Activated CD8-positive, alpha-beta T cell treated with anti-CD3 and anti-CD28 coated beads for 36 hours (primary cell): ENCODE measurements around the gene ADAMTS2. TPM values are rescaled to one million over a fixed set of nuclear protein-coding genes. Genes with fewer than 3 reads are reported as not detected.

ENCODE experiments used
- ATAC-seq: fragments of 200-7000 bp; cut with Tn5 transposase; one replicate; pipeline ENCODE4 v1.10.0; 2021; ENCODE audit warnings: mild to moderate bottlenecking, moderate library complexity
- CTCF ChIA-PET: fragments of 350-600 bp; sonication (Branson Sonifier 250); formaldehyde crosslinking; loops from one replicate; lab custom pipeline; 2021; ENCODE audit warnings: antibody characterized with exemption; lab: Charles Lee
- POLR2A ChIA-PET: fragments of 350-600 bp; sonication (Branson Sonifier 250); formaldehyde crosslinking; loops from one replicate; lab custom pipeline; 2021; ENCODE audit warnings: antibody characterized with exemption; lab: Charles Lee
- DNase-seq: peaks from one replicate; pipeline ENCODE4 v3.0.0-alpha.2; 2020
- H3K27ac Mint-ChIP-seq: one replicate; pipeline ENCODE4 v1.8.0; 2021; ENCODE audit warnings: mild to moderate bottlenecking, mixed read lengths
- H3K27me3 Mint-ChIP-seq: one replicate; pipeline ENCODE4 v1.8.0; 2021; ENCODE audit warnings: mixed read lengths
- H3K36me3 Mint-ChIP-seq: one replicate; pipeline ENCODE4 v1.8.0; 2021; ENCODE audit warnings: low read depth, mixed read lengths
- H3K4me1 Mint-ChIP-seq: one replicate; pipeline ENCODE4 v1.8.0; 2021; ENCODE audit warnings: low read depth, mixed read lengths
- H3K4me3 Mint-ChIP-seq: one replicate; pipeline ENCODE4 v1.8.0; 2021; ENCODE audit warnings: mild to moderate bottlenecking, moderate library complexity, mixed read lengths
- H3K9me3 Mint-ChIP-seq: one replicate; pipeline ENCODE4 v1.8.0; 2021; ENCODE audit warnings: mixed read lengths
- CTCF ChIP-seq: fragments of 200-600 bp; IDR thresholded peaks from one replicate; pipeline ENCODE4 v1.8.0; 2022; ENCODE audit warnings: antibody characterized with exemption, mild to moderate bottlenecking
- intact Hi-C: fragments of 100-400 bp; cut with micrococcal nuclease; formaldehyde crosslinking; loops from one replicate; pipeline ENCODE4 v1.10.0; 2022
- total RNA-seq, 2 experiments: library from RNA; stranded (reverse); gene quantifications; one replicate each; pipeline ENCODE4 v1.2.3, GENCODE V29; 2021

ADAMTS2 gene
- total RNA-seq, 2 experiments from 2014 or later = not detected

- TF ChIP-seq CTCF = no peak
- Mint-ChIP-seq H3K27me3 (peaks cover 2% of the 10 kb centered on the region), H3K4me1 (no peaks in the 10 kb centered on the region), H3K27ac (no peak overlapping the region), H3K4me3 (no peak overlapping the region), H3K36me3 (no peaks in the 10 kb centered on the region), H3K9me3 (peaks cover 18% of the 10 kb centered on the region)
- DNase-seq (no peak), ATAC-seq (no peak)
- intact Hi-C loops = no loop called here
- ChIA-PET POLR2A (no interaction called here), CTCF (interaction anchor here (1.0 kb wide), 1 partner anchor 15 kb away, joined by 3 read pairs; no protein-coding TSS in a partner anchor)
Observed at GRCh38 chr5:179303451-179304200, 41.6 kb downstream of the ADAMTS2 start.

GRCh38 chr5:179302499-179303185 lies 42.6 kb downstream of the ADAMTS2 start:
- ATAC-seq (no peak), DNase-seq (no peak)
- intact Hi-C loops = no loop called here
- ChIA-PET POLR2A (no interaction called here), CTCF (no interaction called here)
- Mint-ChIP-seq H3K4me3 (no peak overlapping the region), H3K9me3 (peaks cover 18% of the 10 kb centered on the region), H3K36me3 (no peaks in the 10 kb centered on the region), H3K27ac (no peak overlapping the region), H3K4me1 (no peaks in the 10 kb centered on the region), H3K27me3 (peaks cover 3% of the 10 kb centered on the region)
- TF ChIP-seq CTCF = no peak

GRCh38 chr5:179301796-179302195 lies 43.5 kb downstream of the ADAMTS2 start:
- Mint-ChIP-seq H3K4me3 (no peak overlapping the region), H3K27ac (no peak overlapping the region), H3K36me3 (no peaks in the 10 kb centered on the region), H3K27me3 (peaks cover 3% of the 10 kb centered on the region), H3K9me3 (peaks cover 15% of the 10 kb centered on the region), H3K4me1 (no peaks in the 10 kb centered on the region)
- ChIA-PET POLR2A (no interaction called here), CTCF (no interaction called here)
- no peak for ATAC-seq
- no peak for DNase-seq
- no peak for TF ChIP-seq CTCF
- intact Hi-C loops = no loop called here

- intact Hi-C loops = no loop called here
- Mint-ChIP-seq H3K36me3 (no peaks in the 10 kb centered on the region), H3K27ac (no peak overlapping the region), H3K4me3 (no peak overlapping the region), H3K4me1 (no peaks in the 10 kb centered on the region), H3K9me3 (peaks cover 15% of the 10 kb centered on the region), H3K27me3 (peaks cover 3% of the 10 kb centered on the region)
- TF ChIP-seq CTCF = no peak
- POLR2A ChIA-PET = no interaction called here
- no peak for DNase-seq
- CTCF ChIA-PET = no interaction called here
- ATAC-seq = no peak
Observed at GRCh38 chr5:179301376-179301775, 43.9 kb downstream of the ADAMTS2 start.

- Mint-ChIP-seq H3K27me3 (peaks cover 3% of the 10 kb centered on the region), H3K36me3 (no peaks in the 10 kb centered on the region), H3K27ac (no peak overlapping the region), H3K4me3 (no peak overlapping the region), H3K4me1 (no peaks in the 10 kb centered on the region), H3K9me3 (peaks cover 15% of the 10 kb centered on the region)
- ATAC-seq = no peak
- ChIA-PET POLR2A (no interaction called here), CTCF (no interaction called here)
- no peak for DNase-seq
- intact Hi-C loops = no loop called here
- TF ChIP-seq CTCF = no peak
Observed at GRCh38 chr5:179300581-179301180, 44.6 kb downstream of the ADAMTS2 start.
